T-helper 1 cell treated with Interleukin-12 subunit alpha and Interleukin-12 subunit beta and Interleukin-4 antibody, amounts not matched to agents 30 μg/mL and 1 μg/mL, for 36 hours (primary cell): ENCODE data around the gene NUDT7.

Source experiments
- H3K27ac Mint-ChIP-seq: one replicate; pipeline ENCODE4 v1.8.0; 2021; ENCODE audit warnings: mild to moderate bottlenecking, mixed read lengths
- H3K27me3 Mint-ChIP-seq: one replicate; pipeline ENCODE4 v1.8.0; 2021; ENCODE audit warnings: low read depth, mixed read lengths
- H3K36me3 Mint-ChIP-seq: one replicate; pipeline ENCODE4 v1.8.0; 2021; ENCODE audit warnings: low read depth, mixed read lengths
- H3K4me1 Mint-ChIP-seq: one replicate; pipeline ENCODE4 v1.8.0; 2021; ENCODE audit warnings: low read depth, mixed read lengths
- H3K4me3 Mint-ChIP-seq: one replicate; pipeline ENCODE4 v1.8.0; 2021; ENCODE audit warnings: mild to moderate bottlenecking, moderate library complexity, mixed read lengths
- H3K9me3 Mint-ChIP-seq: one replicate; pipeline ENCODE4 v1.8.0; 2021; ENCODE audit warnings: mixed read lengths

The NUDT7 gene

DNA sequence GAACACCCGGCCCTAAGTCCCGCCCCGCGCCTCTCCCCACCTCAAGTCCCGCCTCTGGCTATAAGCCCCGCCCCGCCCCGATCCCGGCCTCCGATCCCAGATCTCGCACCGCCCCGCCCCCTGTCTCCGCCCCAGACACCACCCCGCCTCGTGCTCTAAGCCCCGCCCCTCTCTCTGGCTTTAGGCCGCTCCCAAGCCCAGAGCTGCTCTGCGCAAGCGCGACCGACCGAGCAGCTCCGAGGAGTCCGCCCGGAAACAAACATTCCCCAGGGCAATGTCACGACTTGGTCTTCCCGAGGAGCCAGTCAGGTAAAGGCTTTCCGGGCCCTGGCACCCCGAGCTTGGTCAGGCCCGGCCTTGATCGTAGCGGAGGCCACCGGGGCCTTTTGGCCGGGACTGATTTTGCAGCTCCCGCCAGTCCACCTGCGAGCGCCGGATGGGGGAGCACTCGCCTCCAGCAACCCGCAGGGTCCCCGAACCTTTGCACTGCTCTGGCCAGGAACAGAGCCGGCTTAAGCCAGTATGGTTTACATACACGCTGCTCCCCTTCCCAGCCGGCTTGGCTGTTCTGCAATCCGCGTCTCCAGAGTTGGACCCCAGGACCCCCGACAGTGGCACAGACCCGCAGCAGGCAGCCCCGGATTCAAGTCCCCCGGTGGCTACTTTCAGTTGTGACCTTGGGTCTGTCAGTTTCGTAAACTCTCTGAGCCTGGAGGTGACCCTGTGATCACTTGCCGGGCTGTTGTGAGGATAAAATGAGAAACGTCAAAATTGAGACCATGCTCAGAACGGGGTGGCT is at the start of gene NUDT7:
Gene NUDT7, plus strand, starts transcription at position 206 of the 799 bp plus-strand sequence. Its CDS starts 69 bp downstream, at position 275.
- H3K27ac Mint-ChIP-seq: peak within 1 kb of the TSS; percentile 81
- peaks cover 13% of the 10 kb centered on the region for H3K4me1 Mint-ChIP-seq
- peak within 1 kb of the TSS; percentile 78 for H3K4me3 Mint-ChIP-seq
- no peaks in the 10 kb centered on the region for H3K36me3 Mint-ChIP-seq
- peaks cover 4% of the 10 kb centered on the region for H3K9me3 Mint-ChIP-seq
- H3K27me3 Mint-ChIP-seq: no peaks in the 10 kb centered on the region

DNA sequence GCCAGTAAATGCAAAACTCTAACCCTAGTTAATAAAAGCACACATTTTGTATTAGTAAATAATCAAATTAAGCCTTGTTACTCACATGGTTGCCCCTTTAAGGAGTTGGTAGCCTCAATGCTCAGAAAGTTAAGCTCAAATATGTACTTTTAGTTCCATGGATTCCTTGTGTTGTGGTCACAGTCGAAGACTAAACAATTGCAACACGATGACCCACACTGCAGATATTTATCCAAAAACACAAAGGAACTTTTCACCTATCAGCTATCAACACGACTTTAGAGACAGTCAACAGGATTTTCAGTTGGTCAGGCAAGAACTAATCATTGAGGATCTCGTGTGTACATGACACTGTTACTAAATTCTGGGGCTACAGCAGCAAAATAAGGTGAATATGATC is 47.4 kb upstream of the NUDT7 start:
- Mint-ChIP-seq H3K9me3 (no peaks in the 10 kb centered on the region), H3K27me3 (no peaks in the 10 kb centered on the region), H3K27ac (no peak overlapping the region), H3K36me3 (no peaks in the 10 kb centered on the region), H3K4me1 (no peaks in the 10 kb centered on the region), H3K4me3 (no peak overlapping the region)

DNA sequence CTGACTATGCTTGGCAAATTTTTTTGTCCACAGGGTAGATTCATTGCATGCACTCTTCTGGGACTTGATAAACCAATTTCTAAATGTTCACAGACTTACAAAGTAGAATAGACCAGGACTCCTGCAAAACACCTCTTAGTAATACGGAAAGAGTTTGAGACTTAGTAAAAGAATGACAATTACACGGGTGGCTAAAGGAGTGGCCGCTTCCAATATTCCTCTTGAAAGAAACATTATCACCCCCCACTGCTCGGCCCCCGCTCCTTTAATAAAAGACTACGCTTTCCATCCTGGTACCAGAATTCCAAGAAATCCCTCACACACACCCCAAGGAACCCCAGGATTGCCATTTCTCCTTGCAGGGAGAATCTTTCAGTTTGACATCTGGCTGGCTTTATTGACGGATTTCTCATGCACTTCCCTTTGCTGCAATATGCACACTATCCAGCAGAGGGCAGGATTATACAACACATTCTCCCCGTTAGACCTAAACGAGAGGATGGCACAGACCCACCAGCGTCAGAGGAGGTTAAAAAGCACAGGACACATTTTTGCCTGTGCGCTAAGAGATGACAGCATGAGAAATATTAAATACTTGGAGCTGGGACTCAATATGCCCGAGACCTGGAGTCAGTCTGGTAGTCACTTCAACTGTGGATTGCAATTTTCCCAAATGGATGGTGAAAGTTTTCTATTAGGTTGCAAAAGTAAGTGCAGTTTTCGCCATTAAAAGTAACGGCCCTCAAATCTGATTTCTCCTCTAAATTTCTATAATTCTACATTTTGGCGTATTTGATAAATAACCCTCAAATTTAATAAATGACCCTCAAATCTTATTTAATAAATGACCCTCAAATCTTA is 46.6 kb upstream of the NUDT7 start:
- H3K27me3 Mint-ChIP-seq: no peaks in the 10 kb centered on the region
- H3K4me3 Mint-ChIP-seq: no peak overlapping the region
- no peak overlapping the region for H3K27ac Mint-ChIP-seq
- no peaks in the 10 kb centered on the region for H3K9me3 Mint-ChIP-seq
- no peaks in the 10 kb centered on the region for H3K36me3 Mint-ChIP-seq
- no peaks in the 10 kb centered on the region for H3K4me1 Mint-ChIP-seq

DNA sequence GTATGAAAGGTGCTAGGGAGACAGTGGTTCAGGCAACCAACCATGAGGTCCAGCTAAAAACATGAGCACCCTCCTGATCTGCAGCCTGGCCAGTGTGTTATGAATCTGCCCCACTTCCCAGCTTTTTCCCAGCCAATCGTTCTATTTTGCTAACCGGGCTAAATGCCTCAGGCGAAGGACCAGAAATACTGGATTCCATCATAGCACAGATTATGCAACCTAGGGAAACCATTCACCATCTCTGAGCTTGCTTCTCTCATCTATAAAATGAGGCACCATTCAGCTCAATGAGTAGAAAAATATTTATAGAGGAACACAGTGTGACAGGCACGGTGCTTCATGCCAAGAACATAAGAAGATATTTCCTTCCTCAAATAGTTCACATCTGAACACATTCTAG is 45.2 kb upstream of the NUDT7 start:
- H3K36me3 Mint-ChIP-seq: no peaks in the 10 kb centered on the region
- no peaks in the 10 kb centered on the region for H3K27me3 Mint-ChIP-seq
- H3K4me3 Mint-ChIP-seq: no peak overlapping the region
- H3K9me3 Mint-ChIP-seq: no peaks in the 10 kb centered on the region
- H3K27ac Mint-ChIP-seq: no peak overlapping the region
- H3K4me1 Mint-ChIP-seq: no peaks in the 10 kb centered on the region

DNA sequence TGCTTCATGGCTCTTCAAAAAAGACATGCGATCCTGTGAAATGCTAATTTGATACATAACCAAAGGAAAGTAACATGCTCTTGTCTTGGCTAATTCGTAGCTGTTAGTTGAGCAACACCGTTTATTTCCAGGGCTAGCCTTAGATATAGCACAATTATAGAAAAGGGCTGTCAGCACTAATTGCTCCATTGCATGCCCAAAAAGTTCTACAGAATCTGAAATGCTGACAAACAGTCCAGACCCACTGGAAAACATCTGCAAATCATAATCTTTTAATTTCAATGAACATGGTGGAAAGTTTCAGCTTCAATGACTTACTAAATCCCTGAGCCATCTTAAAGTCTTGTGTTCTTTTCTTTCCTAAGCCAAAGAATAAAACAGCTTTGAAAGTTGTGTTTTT is 42.9 kb upstream of the NUDT7 start:
- H3K4me1 Mint-ChIP-seq: no peaks in the 10 kb centered on the region
- H3K4me3 Mint-ChIP-seq: no peak overlapping the region
- no peak overlapping the region for H3K27ac Mint-ChIP-seq

DNA sequence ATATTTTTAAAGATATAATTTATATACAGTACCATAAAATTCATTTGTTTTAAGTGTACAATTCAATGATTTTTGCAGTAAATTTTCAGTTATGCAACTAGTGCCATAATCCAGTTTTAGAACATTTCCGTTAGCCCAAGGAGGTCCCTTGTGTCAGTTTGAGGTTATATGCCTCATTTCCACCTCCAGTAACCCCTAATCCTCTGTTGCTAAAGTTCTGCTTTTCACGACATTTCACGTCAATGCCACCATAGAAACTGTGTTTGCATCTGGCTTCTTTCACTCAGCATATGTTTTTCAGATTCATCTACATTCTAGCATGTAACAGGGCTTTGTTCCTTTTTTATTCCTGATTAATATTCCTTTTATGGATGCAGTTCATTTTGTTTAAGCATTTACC is 42.4 kb upstream of the NUDT7 start:
- no peak overlapping the region for H3K27ac Mint-ChIP-seq
- H3K4me3 Mint-ChIP-seq: no peak overlapping the region
- H3K4me1 Mint-ChIP-seq: no peaks in the 10 kb centered on the region
- no peaks in the 10 kb centered on the region for H3K36me3 Mint-ChIP-seq
- no peaks in the 10 kb centered on the region for H3K9me3 Mint-ChIP-seq
- no peaks in the 10 kb centered on the region for H3K27me3 Mint-ChIP-seq

More for the DNA sequence above, 42.9 kb upstream of the NUDT7 start:
- H3K36me3 Mint-ChIP-seq: no peaks in the 10 kb centered on the region
- H3K27me3 Mint-ChIP-seq: no peaks in the 10 kb centered on the region
- no peaks in the 10 kb centered on the region for H3K9me3 Mint-ChIP-seq

DNA sequence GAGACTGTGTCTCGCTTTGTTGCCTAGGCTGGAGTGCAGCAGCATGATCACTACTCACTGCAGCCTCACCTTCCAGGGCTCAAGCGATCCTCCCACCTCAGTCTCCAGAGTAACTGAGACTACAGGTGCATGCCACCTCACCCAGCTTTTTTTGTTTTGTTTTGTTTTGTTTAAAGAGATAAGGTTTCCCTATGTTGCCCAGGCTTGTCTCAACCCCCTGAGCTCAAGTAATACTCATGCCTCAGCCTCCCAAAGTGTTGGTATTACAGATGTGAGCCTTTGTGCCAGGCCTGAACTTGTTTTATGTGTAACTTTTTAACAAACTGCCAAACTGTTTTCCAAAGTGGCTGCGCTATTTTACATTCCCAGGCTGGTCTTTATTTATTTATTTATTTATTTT is 41.8 kb upstream of the NUDT7 start:
- Mint-ChIP-seq H3K27ac (no peak overlapping the region), H3K4me3 (no peak overlapping the region), H3K9me3 (no peaks in the 10 kb centered on the region), H3K4me1 (no peaks in the 10 kb centered on the region), H3K36me3 (no peaks in the 10 kb centered on the region), H3K27me3 (no peaks in the 10 kb centered on the region)

DNA sequence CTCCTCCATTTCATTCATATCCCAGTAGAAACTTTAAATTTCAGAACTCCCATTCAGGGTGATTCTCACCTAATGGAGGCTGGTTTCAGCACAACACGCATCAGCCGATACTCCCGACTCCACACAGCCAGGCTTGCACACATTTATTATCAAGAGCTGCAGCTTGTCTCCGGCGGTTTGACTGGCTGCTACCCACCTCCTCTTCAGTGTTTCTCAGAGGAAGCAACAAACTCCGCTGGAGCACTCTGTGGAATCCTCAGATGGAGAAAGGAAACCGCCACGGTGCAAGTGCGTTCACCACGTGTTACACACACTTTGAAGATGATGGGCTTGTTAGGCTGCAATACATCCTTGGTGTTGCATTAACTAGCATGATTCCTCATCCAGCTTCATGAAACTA is 39.7 kb upstream of the NUDT7 start:
- Mint-ChIP-seq H3K4me3 (no peak overlapping the region), H3K4me1 (no peaks in the 10 kb centered on the region), H3K27ac (no peak overlapping the region), H3K36me3 (no peaks in the 10 kb centered on the region), H3K9me3 (no peaks in the 10 kb centered on the region), H3K27me3 (no peaks in the 10 kb centered on the region)

DNA sequence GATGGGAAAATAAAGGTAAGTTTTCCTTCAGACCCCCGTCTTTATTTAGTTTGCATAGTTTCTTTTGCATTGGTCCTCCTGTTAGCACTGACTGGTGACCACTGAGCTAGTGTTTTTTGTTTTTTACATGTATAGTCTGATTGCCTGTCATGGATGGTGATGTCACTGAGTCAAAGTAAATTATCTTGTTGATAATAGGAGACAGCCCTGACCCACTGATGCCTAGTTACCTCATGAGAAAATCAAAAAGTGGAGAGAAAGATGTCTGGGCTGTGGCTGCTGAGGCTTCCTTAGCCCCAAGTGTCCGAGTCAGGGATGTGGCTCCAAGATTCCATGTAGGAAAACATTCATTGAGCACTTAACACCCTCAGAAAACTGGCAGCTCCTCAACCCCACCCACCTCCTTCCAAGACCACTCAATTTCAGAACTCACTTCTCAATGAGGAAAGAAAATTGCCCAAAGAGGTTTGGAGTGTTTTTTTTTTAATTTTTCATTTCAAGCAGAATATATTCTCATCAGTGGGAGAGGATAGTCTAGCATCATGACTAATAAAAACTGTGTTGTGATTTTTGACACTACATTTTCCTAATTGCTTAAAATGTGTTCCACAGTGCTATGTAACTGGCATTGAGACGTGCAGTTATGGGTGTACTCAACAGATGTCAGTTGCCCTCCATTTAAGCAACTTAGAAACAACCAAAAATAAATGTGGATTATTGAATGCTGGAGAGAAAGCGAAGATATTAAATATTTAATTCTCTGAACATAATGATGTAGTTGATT is 38.7 kb upstream of the NUDT7 start:
- no peak overlapping the region for H3K27ac Mint-ChIP-seq
- peaks cover 6% of the 10 kb centered on the region for H3K27me3 Mint-ChIP-seq
- no peaks in the 10 kb centered on the region for H3K9me3 Mint-ChIP-seq
- H3K36me3 Mint-ChIP-seq: no peaks in the 10 kb centered on the region
- H3K4me1 Mint-ChIP-seq: no peaks in the 10 kb centered on the region
- no peak overlapping the region for H3K4me3 Mint-ChIP-seq

DNA sequence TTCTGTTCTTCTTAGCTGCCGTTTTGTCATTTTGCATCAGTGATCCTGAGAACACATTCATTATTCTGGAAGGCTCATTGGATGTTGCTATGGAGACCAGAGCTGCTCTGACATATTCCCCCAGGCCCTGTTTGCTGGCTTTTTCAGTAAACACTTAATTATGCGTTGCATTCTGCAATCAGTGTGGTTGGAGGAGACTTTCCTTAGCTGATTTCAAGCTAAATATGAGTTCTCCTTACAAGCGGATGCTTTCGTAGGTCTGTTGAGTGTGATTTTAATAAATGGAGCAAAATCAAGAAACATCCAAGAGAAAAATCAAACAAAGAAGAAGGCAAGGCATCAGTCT is 38.2 kb upstream of the NUDT7 start:
- no peak overlapping the region for H3K27ac Mint-ChIP-seq
- H3K4me3 Mint-ChIP-seq: no peak overlapping the region
- H3K36me3 Mint-ChIP-seq: no peaks in the 10 kb centered on the region
- H3K9me3 Mint-ChIP-seq: no peaks in the 10 kb centered on the region
- peaks cover 6% of the 10 kb centered on the region for H3K27me3 Mint-ChIP-seq
- no peaks in the 10 kb centered on the region for H3K4me1 Mint-ChIP-seq

DNA sequence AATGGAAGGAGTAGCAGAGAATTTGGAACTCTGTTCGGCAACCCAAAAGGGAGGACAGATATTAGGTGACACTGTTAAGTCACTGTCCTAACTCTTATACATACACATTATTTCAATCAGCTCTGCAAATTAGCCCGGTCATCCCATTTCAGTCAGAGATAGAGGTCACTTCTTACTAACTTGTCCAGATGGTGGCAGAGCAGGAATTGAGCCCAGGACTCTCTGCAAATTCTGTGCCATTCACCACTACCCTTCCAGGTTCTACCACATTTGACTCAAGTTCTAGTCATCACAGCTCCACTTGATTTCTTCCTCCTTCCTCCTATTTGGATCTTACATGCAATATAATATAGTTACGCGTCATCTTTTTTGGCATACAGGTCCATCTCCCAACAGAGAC is 35.9 kb upstream of the NUDT7 start:
- Mint-ChIP-seq H3K4me1 (no peaks in the 10 kb centered on the region), H3K9me3 (no peaks in the 10 kb centered on the region), H3K4me3 (no peak overlapping the region), H3K27me3 (peaks cover 10% of the 10 kb centered on the region), H3K27ac (no peak overlapping the region), H3K36me3 (no peaks in the 10 kb centered on the region)

DNA sequence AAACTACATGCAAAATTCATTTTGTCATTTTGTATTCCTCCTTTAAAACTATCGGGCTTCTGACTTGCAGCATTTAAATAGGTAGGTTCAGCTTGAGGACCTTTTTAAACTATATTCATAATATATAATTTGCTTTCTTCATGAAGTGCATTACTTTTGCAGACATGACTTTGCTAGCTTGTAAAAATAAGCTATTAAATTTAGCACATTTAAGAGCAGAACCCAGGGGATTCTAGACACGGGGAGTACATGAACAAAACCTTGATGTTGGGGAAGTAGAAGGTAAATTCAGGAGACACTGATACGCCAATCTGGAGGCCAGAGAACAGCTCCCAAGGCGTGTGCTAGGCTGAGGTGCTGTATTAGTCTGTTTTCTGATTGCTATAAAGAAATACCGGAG is 32.3 kb upstream of the NUDT7 start:
- no peak overlapping the region for H3K27ac Mint-ChIP-seq
- H3K4me1 Mint-ChIP-seq: no peaks in the 10 kb centered on the region
- no peaks in the 10 kb centered on the region for H3K36me3 Mint-ChIP-seq
- H3K9me3 Mint-ChIP-seq: no peaks in the 10 kb centered on the region
- no peak overlapping the region for H3K4me3 Mint-ChIP-seq
- peaks cover 10% of the 10 kb centered on the region for H3K27me3 Mint-ChIP-seq

DNA sequence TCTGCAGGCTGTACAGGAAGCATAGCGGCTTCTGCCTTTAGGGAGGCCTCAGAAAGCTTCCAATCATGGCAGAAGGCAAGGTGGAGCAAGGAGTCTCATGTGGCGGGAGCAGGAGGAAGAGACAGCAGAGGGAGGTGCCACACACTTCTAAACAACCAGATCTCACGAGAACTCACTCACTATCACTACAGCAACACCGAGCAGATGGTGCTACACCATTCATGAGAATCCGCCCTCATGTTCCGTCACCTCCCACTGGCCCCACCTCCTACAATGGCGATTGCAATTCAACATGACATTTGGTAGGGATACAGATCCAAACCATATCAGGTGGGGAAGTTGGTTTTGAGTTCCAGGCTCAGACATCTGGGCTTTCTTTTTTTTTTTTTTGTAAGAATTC is 31.9 kb upstream of the NUDT7 start:
- no peaks in the 10 kb centered on the region for H3K36me3 Mint-ChIP-seq
- peaks cover 10% of the 10 kb centered on the region for H3K27me3 Mint-ChIP-seq
- H3K4me3 Mint-ChIP-seq: no peak overlapping the region
- no peak overlapping the region for H3K27ac Mint-ChIP-seq
- no peaks in the 10 kb centered on the region for H3K4me1 Mint-ChIP-seq
- H3K9me3 Mint-ChIP-seq: no peaks in the 10 kb centered on the region

DNA sequence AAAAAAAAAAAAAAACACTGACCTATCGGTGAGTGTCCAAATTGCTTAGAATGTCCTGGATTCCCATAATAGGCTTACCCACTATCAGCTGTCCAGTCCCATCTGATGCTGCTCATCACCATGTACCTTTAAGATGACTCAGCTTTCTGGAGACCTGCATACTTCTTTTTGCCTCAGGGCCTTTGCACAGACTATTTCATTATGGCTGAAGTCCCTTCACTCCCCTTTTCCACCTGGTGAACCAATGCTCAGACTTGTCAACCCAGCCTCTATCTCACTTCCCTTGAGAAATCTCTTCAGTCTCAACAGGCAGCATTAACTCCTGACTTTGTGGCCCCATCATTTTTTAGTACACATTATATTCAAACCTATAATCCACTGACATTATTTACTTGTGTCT is 29.7 kb upstream of the NUDT7 start:
- Mint-ChIP-seq H3K4me1 (no peaks in the 10 kb centered on the region), H3K27me3 (peaks cover 10% of the 10 kb centered on the region), H3K36me3 (no peaks in the 10 kb centered on the region), H3K27ac (no peak overlapping the region), H3K9me3 (no peaks in the 10 kb centered on the region), H3K4me3 (no peak overlapping the region)
